Activated naive CD4-positive, alpha-beta T cell (primary cell): Measurements from ENCODE around the gene CCDC149.

ENCODE experiments used
- DNase-seq, 4 experiments: peaks; one replicate each; lab custom pipeline; 2025; lab: John Stamatoyannopoulos, UW

The CCDC149 gene

GRCh38 chr4:24843096-24843495 lies 69.7 kb downstream of the CCDC149 start:
- no peak for DNase-seq

GRCh38 chr4:24842356-24842755 lies 70.5 kb downstream of the CCDC149 start:
- no peak for DNase-seq

- DNase-seq, result no peak
These were observed 71.9 kb downstream of the CCDC149 start for GRCh38 chr4:24840826-24841543.

- DNase-seq, result no peak
These were observed 72.5 kb downstream of the CCDC149 start for GRCh38 chr4:24840362-24840761.

- no peak for DNase-seq
These were observed 75.1 kb downstream of the CCDC149 start for GRCh38 chr4:24837781-24838180.

GRCh38 chr4:24837336-24837735 lies 75.5 kb downstream of the CCDC149 start:
- DNase-seq, result no peak

GRCh38 chr4:24836661-24837242 lies 76.1 kb downstream of the CCDC149 start:
- no peak for DNase-seq

GRCh38 chr4:24835696-24836095 lies 77.1 kb downstream of the CCDC149 start:
- DNase-seq, result no peak

GRCh38 chr4:24831637-24832036 lies 81.2 kb downstream of the CCDC149 start:
- no peak for DNase-seq

GRCh38 chr4:24824720-24825119 lies 88.1 kb downstream of the CCDC149 start:
- DNase-seq, result no peak

- DNase-seq, result no peak
These were observed 92.3 kb downstream of the CCDC149 start for GRCh38 chr4:24820541-24820940.

GRCh38 chr4:24816797-24817196 lies 96.0 kb downstream of the CCDC149 start:
- no peak for DNase-seq

GRCh38 chr4:24813732-24814131 lies 99.1 kb downstream of the CCDC149 start:
- DNase-seq, result no peak

GRCh38 chr4:24810871-24811631 lies 101.8 kb downstream of the CCDC149 start:
- no peak for DNase-seq

GRCh38 chr4:24809815-24810405 lies 102.9 kb downstream of the CCDC149 start:
- no peak for DNase-seq

- no peak for DNase-seq
These were observed 103.5 kb downstream of the CCDC149 start for GRCh38 chr4:24809376-24809775.

GRCh38 chr4:24808955-24809354 lies 103.9 kb downstream of the CCDC149 start:
- no peak for DNase-seq

- no peak for DNase-seq
These were observed 104.6 kb downstream of the CCDC149 start for GRCh38 chr4:24808261-24808660.

- no peak for DNase-seq
These were observed 105.2 kb downstream of the CCDC149 start for GRCh38 chr4:24807611-24808010.

- DNase-seq, result no peak
These were observed 106.4 kb downstream of the CCDC149 start for GRCh38 chr4:24806206-24806990.

- DNase-seq, result no peak
These were observed 107.3 kb downstream of the CCDC149 start for GRCh38 chr4:24805566-24805965.

GRCh38 chr4:24805067-24805466 lies 107.8 kb downstream of the CCDC149 start:
- no peak for DNase-seq
